ENCODE measurements around the gene FBXL3. TPM values are rescaled to one million over a fixed set of nuclear protein-coding genes. Genes with fewer than 3 reads are reported as not detected.

The FBXL3 gene, protein sequence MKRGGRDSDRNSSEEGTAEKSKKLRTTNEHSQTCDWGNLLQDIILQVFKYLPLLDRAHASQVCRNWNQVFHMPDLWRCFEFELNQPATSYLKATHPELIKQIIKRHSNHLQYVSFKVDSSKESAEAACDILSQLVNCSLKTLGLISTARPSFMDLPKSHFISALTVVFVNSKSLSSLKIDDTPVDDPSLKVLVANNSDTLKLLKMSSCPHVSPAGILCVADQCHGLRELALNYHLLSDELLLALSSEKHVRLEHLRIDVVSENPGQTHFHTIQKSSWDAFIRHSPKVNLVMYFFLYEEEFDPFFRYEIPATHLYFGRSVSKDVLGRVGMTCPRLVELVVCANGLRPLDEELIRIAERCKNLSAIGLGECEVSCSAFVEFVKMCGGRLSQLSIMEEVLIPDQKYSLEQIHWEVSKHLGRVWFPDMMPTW
- total RNA-seq (2014; rRNA removed; shearing (Covaris generic); ENCODE audit: low replicate concordance): 20.1 and 32.2 TPM in 2 replicates

DNA sequence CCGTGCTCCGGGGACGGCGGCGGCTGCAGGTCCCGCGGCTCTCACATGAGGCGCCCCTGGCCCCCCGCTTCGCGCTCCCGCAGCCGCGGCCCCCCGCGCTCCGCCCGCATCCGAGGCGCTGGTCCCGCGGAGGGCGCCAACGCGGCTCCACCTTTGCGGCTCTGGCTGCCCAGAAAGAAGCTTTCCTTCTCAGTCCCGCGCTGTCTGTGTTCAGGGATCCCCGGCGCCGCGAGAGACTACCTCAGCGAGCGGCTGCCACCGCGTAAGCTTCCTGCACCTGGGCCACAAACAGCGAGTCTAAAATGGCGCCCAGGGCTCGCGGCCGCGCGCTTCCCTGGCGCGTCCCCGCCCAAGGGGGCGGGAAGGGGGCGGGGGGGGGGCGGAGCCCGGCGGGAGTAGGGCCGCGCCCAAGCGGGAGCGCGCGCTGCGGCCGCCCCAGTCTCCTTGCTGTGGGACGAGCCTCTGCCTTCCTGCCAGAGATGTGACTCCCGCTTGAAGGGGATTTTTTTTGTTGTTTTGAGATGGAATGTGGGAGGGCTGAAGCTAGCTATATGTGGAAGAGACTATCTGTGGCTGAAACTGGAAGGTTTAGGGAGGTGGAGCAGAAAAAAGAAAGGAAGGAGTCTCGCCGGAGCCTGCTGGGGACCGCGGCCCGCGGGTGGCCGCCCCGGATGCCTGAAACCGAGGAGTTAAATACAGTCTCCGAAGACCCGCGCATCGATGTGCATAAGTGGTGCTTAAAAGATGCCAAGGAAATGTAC lies at the start of gene FBXL3:
FBXL3 (minus strand) TSS at position 299 of the 761 bp plus-strand sequence. CDS start 5,299 bp downstream, outside the sequence.
- in situ Hi-C loops (cut with HindIII; ENCODE audit: low pct_unique_long_range_greater_than_20kb, low sequenced_read_pairs): no loop called here

DNA sequence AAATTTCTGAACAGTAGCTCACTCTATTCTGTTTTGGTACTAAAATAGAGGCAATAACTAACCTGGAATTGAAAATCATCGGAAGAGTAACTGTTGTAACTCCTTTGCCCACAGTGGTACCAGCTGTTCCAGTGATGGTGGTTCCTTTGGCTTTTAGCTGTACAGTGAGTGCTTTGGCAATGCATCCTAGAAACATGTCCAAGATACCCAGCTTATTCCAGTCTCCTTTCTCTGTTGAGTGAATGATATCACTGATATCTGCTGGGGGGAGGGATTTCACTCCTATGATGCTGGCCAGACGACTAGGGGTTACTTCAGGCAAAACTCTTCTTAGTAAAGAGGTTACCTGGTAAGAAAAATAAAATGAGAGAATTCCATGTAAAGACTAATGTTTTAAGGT lies 40.6 kb upstream of the FBXL3 start:
- in situ Hi-C loops (cut with HindIII; ENCODE audit: low pct_unique_long_range_greater_than_20kb, low sequenced_read_pairs): no loop called here
- DNase-seq (ENCODE audit: low read depth): no peak

More for the DNA sequence above, at the start of gene FBXL3:
- DNase-seq (ENCODE audit: low read depth): peak; percentile 75

DNA sequence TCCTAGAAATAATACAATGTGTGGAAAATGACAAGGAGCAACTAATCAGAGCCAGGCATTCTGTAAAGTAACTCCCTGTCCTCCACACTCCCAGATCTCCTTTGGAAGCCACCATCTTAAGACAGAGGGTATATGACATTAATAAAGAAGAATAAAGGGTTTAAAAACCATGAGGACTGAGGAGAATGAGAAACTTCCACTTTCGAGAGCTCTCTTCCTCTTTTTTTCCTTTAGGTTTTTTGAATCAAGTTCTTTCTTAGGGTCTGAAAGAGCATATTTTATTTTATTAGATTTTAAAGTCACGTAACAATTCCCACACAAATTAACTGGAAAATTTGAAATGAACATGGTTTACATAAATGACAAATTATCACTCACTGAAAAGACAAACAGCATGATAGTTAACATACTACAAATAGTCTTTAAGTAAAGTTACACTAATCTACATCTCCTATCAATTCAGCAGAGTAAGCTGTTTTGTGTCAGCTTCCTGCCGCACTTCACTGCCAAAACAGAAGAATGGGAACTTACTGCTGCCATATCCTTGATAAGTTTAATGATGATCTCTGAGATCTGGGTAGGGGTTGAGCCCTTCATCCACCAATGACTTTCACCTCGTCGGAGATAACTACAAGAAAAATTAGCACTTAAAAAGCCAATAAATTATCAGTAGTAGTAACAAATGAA lies 38.6 kb upstream of the FBXL3 start:
- no peak for DNase-seq (ENCODE audit: low read depth)
- in situ Hi-C loops (cut with HindIII; ENCODE audit: low pct_unique_long_range_greater_than_20kb, low sequenced_read_pairs): no loop called here

DNA sequence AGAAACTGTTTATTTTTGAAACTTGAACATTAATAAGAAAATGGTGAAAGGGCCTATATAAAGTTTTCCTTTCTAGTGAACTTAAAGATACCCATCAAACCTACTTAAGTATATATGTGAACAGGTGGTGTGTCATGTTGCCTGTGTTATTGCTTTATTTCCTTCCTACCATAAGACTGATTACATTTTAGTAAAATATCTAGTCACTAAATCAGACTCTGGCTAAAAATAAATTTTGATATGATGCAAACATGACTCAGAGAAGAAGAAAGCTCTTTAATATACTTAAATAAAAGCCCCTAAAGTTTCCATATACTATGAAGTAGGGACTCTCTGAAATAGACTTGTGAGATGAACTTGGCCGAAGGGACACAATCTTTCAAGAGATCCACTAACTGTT lies 35.1 kb upstream of the FBXL3 start:
- no peak for DNase-seq (ENCODE audit: low read depth)
- in situ Hi-C loops (cut with HindIII; ENCODE audit: low pct_unique_long_range_greater_than_20kb, low sequenced_read_pairs): no loop called here

DNA sequence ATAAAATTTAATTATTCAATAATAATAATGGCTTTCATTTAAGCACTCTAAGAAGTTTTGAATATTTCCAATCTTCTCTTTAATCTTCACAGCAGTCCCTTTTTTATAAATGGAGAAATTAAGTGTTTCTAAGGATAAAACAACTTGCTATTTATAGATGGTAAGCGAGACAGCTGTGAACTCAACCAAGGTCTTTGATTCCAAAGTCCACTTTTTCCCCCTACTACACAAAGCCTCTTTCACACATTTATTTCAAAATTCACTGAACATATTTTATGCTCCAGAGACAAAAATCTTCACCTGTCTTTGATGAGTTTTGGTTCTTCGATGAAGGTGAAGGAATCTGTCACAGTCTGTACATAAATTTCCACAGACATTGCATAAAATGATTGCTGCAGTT lies 34.4 kb upstream of the FBXL3 start:
- no peak for DNase-seq (ENCODE audit: low read depth)
- in situ Hi-C loops (cut with HindIII; ENCODE audit: low pct_unique_long_range_greater_than_20kb, low sequenced_read_pairs): no loop called here

DNA sequence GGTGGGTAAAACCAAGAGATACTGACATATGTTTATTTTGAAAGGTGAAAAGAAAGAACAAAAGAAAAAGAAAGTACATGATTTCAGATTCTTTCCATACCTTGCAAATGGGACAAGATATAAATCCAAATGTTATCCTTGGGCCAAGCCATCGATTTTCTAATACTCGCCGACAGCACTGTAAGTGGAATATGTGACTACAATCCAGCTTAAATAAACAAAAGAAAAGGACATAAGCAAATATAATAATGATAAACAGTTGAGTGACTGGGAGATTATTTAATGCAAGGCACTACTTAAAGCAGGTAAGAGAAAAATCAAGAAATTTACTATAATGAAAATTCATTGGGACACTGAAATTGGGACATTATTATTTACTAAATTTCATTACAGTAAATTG lies 29.9 kb upstream of the FBXL3 start:
- in situ Hi-C loops (cut with HindIII; ENCODE audit: low pct_unique_long_range_greater_than_20kb, low sequenced_read_pairs): no loop called here
- DNase-seq (ENCODE audit: low read depth): no peak

DNA sequence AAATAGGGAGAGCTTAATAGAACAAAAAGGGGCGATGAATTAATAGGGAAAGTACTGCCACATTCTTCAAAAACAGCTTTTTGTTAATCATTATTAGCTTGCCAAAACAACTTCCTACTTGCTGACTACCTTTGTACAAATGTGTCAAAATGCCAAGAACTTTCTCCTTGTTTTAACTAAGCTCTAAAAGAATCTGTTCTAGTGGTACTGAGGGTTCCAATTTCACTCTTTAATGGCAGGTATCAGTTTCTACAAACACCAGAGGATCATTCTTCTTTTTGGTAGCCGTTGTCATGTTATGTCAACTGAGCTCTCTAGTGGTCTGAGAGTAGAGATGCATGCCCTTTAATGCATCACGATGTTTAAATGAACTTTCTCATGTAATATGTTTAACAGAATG lies 29.4 kb upstream of the FBXL3 start:
- DNase-seq (ENCODE audit: low read depth): no peak
- in situ Hi-C loops (cut with HindIII; ENCODE audit: low pct_unique_long_range_greater_than_20kb, low sequenced_read_pairs): no loop called here

DNA sequence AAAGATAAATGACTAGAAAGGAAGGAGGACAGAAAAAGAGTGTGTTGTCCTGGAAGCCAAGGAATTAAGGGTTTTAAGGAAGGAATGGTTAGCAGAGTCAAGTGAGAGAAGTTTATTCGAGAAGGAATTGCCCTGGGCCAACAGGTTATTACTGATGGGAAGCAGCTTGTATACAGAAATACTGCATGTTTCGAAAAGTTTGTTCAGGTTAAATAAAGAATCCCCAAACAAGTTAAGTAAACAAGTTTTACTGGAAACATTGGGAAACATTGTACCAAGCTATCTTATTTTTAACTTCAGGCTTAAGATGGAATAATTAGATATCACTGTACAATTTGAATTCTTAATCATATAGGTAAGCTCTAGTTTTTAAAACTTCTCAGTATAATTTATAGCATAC lies 28.2 kb upstream of the FBXL3 start:
- in situ Hi-C loops (cut with HindIII; ENCODE audit: low pct_unique_long_range_greater_than_20kb, low sequenced_read_pairs): no loop called here

DNA sequence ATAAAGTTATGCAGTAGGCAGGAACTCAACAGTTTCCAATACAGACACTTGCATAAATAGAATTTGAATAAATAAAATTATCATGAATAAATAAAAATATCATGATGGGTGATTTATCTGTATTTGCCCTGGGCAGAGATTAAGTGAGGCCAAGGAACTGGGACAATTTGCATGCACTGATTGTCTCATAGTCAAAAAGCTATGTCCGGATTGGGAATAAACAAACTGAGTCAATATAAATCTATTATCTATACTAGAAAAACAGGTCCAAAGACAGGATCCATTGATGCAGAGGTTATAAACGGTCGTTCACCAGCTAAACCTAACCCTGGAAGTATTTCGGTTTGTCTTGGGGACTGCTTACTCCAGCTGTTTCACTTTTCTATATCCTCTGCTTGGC lies 26.2 kb upstream of the FBXL3 start:
- no peak for DNase-seq (ENCODE audit: low read depth)
- in situ Hi-C loops (cut with HindIII; ENCODE audit: low pct_unique_long_range_greater_than_20kb, low sequenced_read_pairs): no loop called here

More for the DNA sequence above, 28.2 kb upstream of the FBXL3 start:
- DNase-seq (ENCODE audit: low read depth): no peak

DNA sequence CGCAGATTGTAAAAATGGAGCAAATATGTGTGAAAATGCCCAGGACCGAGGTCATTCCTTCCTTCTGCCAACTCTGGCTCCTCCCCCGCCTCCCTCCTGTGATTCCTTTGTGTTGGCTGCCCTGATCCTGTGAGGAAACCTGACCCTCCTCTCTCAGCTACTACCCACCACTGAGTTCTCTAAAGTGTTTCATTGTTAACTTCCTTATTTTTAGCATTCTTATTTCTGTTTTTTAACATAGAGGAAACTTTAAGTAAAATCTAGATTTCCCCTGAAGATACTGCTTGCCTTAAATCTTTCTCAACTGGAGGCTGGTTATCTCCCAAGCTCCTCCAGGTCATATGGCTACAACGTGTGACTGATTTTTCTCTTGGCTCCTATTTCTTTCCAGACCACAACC lies 21.7 kb upstream of the FBXL3 start:
- in situ Hi-C loops (cut with HindIII; ENCODE audit: low pct_unique_long_range_greater_than_20kb, low sequenced_read_pairs): no loop called here
- no peak for DNase-seq (ENCODE audit: low read depth)

DNA sequence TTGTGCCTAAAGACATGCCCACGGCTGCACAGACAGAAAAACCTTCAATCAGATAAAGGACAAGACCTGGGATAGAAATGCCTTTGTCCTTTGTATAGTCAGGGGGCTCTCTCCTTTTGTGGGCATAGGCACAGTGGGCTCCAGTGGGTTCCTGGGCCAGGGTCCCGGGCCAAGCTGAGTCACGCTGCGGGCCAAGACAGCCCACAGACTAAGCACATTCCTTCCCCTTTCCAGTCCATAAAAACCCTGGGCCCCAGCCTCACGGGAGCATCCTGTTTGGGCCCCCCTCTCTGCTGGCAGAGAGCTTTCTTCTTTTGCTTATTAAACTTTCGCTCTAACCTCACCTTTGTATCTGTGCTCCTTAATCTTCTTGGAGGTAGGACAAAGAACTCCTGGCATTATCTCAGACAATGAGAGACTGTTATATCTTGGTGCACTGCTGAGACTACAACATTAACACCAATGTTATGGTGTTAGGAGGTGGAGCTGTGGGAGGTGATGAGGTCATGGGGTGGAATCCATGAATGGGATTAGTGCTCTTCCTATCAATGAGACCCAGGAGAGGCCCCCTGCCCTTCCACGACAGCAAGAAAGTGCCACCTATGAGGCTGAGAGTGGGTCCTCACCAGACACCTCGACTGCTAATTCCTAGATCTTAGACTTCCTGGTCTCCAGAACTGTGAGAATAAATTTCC lies 20.8 kb upstream of the FBXL3 start:
- no peak for DNase-seq (ENCODE audit: low read depth)
- in situ Hi-C loops (cut with HindIII; ENCODE audit: low pct_unique_long_range_greater_than_20kb, low sequenced_read_pairs): no loop called here

DNA sequence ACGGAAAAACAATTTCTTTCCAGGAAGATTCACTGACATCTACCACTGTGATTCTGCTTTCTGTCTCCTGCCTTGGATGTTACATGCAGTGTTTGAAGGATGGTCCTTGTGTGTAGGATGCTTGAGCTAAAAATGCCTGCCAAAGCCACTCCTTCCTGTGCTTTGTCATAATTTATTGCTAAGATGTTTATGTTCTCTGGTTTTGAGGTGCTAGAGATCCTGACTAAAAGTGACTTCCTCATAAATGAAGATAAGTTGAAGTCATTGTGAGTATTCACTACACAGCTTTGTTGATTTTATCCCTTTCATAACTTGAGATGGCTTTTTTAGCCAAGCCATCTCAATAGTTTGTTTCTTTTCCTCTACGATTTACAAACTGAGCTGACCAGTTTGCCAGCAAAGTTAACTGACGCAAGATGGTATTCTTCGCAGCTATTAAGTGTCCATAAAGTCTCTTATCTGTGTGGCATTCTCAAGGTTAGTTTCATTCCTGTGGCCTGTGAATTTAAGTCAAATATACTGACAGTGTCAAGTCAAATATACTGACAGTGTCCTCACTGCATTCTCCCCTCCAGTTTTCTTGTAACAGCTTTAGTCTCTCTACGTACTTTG lies 15.7 kb upstream of the FBXL3 start:
- no peak for DNase-seq (ENCODE audit: low read depth)
- in situ Hi-C loops (cut with HindIII; ENCODE audit: low pct_unique_long_range_greater_than_20kb, low sequenced_read_pairs): no loop called here

DNA sequence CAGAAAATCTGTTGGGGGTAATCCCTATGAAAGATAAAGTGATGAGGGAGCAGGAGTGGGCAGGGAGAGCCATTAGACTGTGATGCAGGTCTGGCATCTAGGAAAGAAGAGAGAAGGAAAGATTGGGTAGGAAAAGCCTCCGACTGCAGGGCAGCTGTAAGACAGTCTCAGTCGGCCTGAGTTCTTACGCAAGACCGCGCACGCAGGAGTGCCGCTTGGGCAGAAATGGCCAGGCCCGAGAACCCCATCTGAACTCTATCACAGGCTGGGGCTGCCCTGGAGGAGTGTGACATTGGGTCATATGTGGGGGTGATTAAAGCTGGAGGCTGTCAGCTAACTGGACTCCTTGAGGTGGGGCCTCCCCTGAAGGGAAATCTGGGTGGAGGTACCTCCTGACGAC lies 13.9 kb upstream of the FBXL3 start:
- in situ Hi-C loops (cut with HindIII; ENCODE audit: low pct_unique_long_range_greater_than_20kb, low sequenced_read_pairs): no loop called here

DNA sequence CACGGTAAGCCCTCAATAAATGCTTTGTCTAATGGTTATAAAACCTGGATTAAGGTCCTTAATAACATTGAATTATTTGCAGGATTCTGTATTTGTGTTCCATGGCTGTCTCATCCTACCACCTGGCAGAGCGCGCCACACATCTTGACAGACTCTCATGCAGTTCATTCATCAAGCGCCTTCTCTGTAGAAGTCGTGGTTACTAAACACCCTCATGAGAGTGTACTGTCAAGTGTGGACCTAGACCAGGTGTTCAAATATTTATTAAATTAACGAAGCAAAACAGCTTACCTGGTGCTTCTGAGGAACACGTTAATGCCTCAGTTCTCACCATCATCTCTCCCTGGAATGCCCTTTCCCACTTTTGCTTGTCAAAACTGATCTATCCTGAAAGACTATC lies 13.1 kb upstream of the FBXL3 start:
- DNase-seq (ENCODE audit: low read depth): no peak
- in situ Hi-C loops (cut with HindIII; ENCODE audit: low pct_unique_long_range_greater_than_20kb, low sequenced_read_pairs): no loop called here

More for the DNA sequence above, 13.9 kb upstream of the FBXL3 start:
- DNase-seq (ENCODE audit: low read depth): no peak

DNA sequence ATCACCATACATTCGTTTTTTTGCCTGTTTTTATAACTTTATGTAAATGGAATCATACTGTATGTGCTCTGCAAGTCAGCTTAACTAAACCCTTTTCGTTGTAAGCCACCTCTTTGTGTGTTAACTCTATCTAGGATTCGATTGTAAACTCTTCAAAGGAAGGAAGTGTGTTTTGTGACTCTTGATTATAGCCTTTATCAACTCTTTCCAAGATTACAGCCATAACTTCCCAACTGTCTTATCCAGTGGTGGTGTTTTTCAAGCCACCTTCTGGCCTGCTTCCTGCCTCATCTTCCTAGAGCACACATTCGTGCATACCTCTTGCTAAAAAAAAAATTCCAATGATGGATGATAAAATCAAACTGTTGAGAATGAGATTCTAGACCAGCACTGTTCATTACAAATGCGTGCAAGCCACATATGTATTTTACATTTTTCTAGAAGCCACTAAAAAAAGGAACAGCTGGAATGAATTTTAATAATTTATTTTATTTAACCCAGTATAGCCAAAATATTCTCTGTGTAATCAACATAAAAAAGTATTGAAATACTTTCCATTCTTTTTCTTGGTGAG lies 12.0 kb upstream of the FBXL3 start:
- in situ Hi-C loops (cut with HindIII; ENCODE audit: low pct_unique_long_range_greater_than_20kb, low sequenced_read_pairs): no loop called here
- no peak for DNase-seq (ENCODE audit: low read depth)

DNA sequence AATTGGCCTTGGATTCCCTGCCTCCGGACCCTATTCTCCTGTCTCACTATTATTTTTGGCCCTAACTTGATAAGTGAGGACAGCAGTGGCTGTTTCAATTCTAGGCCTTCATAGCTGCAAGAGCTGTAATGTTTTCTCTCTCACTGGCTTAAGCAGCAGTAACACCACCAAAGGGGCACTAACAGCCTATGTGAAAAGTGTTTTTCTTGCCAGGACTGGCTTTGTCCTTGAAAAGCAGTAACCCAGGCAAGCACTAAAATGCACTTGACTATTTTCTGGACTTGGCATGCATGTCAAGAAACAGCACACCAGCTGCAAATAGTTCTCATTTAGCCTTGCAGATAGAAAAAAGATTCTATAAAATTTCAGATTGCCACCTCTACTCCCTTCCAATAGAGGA lies 9.3 kb upstream of the FBXL3 start:
- in situ Hi-C loops (cut with HindIII; ENCODE audit: low pct_unique_long_range_greater_than_20kb, low sequenced_read_pairs): no loop called here
- no peak for DNase-seq (ENCODE audit: low read depth)

DNA sequence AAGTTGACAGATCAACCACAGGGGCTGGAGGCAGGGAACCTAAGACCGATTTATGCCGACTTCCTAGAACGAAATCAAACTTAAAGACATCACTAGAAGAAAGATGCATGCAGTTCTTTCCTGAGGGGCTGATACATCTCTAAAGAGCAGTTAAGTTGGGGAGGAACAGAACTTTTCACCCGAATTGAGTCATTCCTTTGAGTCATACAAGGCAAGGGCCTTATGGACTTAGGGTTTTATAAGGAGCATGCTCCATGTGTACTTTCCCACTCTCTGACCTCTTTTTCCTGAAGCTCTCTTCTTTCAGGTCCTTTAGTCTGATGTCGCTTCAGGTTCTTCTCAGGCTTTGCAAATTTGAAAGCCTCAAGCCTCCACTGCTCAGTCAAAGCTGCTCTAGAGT lies 7.9 kb upstream of the FBXL3 start:
- in situ Hi-C loops (cut with HindIII; ENCODE audit: low pct_unique_long_range_greater_than_20kb, low sequenced_read_pairs): no loop called here
- no peak for DNase-seq (ENCODE audit: low read depth)

Data from Caki2 (cell line).